K562 (cell line): ENCODE data around the gene ZNF385C. TPM values are rescaled to one million over a fixed set of nuclear protein-coding genes. Genes with fewer than 3 reads are reported as not detected.

ENCODE experiments used
- ATAC-seq: fragments of 200-7000 bp; cut with Tn5 transposase; 3 replicates; pipeline ENCODE4 v1.9.1; 2020; ENCODE audit warnings: moderate library complexity
- BruUV-seq: library from RNA; stranded (reverse); fragments of 400-500 nt; replicated peaks from 2 replicates; lab custom pipeline; 2021; lab: Mats Ljungman, UMichigan
- CTCF ChIA-PET: fragments of 300-600 bp; formaldehyde crosslinking; extraction: SDS; loops from one replicate; lab custom pipeline; 2021; ENCODE audit warnings: low intra/inter-chr PET ratio; lab: Yijun Ruan, JAX
- POLR2A ChIA-PET: fragments of 300-600, 350-650 bp; sonication (Branson Sonifier 250); formaldehyde crosslinking; extraction: SDS; loops from one replicate; lab custom pipeline; 2021; ENCODE audit warnings: antibody characterized with exemption, inconsistent platforms; lab: Yijun Ruan, JAX
- DNase-seq, 4 experiments: peaks; one replicate each; pipeline versions ENCODE4 v3.0.0 to v3.0.0-alpha.2; 2011 to 2018; ENCODE audit warnings: low spot score in 3 of 4, mixed read lengths in 3 of 4; ENCODE audit errors: extremely low read depth in 1 of 4
- FAIRE-seq: peaks from 2 replicates; lab custom pipeline; 2011; peaks lifted over from hg19 to GRCh38; lab: Jason Lieb, UNC
- H2AFZ ChIP-seq: 2 replicates; pipeline ENCODE4 v1.6.0; 2011; ENCODE audit warnings: low read depth, low read length, control low read depth, inconsistent platforms
- H3K27ac ChIP-seq: fragments of 200-600 bp; 3 replicates; pipeline ENCODE4 v1.8.0; 2011; ENCODE audit warnings: low read depth, mild to moderate bottlenecking, control low read depth, inconsistent platforms, low read length, moderate library complexity, mixed read lengths; ENCODE audit errors: extremely low read depth
- H3K27me3 ChIP-seq, 2 experiments: fragments of 300-600 bp in 1 of 2; 2 replicates in 1 of 2; 3 replicates in 1 of 2; pipeline versions ENCODE4 v1.6.0 to v1.8.0; 2011; ENCODE audit warnings: inconsistent platforms in 2 of 2, low read length in 2 of 2, mild to moderate bottlenecking in 1 of 2, mixed read lengths in 1 of 2, moderate library complexity in 1 of 2; ENCODE audit not compliant: control insufficient read depth in 2 of 2, insufficient read depth in 2 of 2
- H3K36me3 ChIP-seq: fragments of 300-600 bp; 3 replicates; pipeline ENCODE4 v1.8.0; 2011; ENCODE audit warnings: mild to moderate bottlenecking, low read length, inconsistent platforms; ENCODE audit not compliant: control insufficient read depth, insufficient read depth
- H3K4me1 ChIP-seq, 2 experiments: fragments of 200-600 bp in 1 of 2; replicated peaks in 1 of 2; 2 replicates in 1 of 2; 3 replicates in 1 of 2; pipeline versions ENCODE4 v1.5.1 to v1.8.0; 2011; ENCODE audit warnings: inconsistent platforms in 2 of 2, low read length in 2 of 2, mild to moderate bottlenecking in 1 of 2, mixed read lengths in 1 of 2, moderate library complexity in 1 of 2; ENCODE audit not compliant: control insufficient read depth in 2 of 2, insufficient read depth in 2 of 2
- H3K4me2 ChIP-seq: 2 replicates; pipeline ENCODE4 v1.6.1; 2011; ENCODE audit warnings: low read length, control low read depth, inconsistent platforms, mixed read lengths; ENCODE audit not compliant: insufficient read depth
- H3K4me3 ChIP-seq: fragments of 200-600 bp; sonication (generic), shearing (Covaris generic); 2 replicates; pipeline ENCODE4 v1.5.1; 2016; ENCODE audit warnings: control low read depth, inconsistent platforms
- H3K79me2 ChIP-seq: fragments of 200-600 bp; 3 replicates; pipeline ENCODE4 v1.8.0; 2011; ENCODE audit warnings: low read length, inconsistent platforms; ENCODE audit not compliant: control insufficient read depth, insufficient read depth
- H3K9ac ChIP-seq, 2 experiments: 2 replicates each; pipeline versions ENCODE4 v1.6.0 to v1.6.1; 2011; ENCODE audit warnings: low read depth in 2 of 2, low read length in 2 of 2, control low read depth in 1 of 2, inconsistent platforms in 1 of 2, mild to moderate bottlenecking in 1 of 2, mixed read lengths in 1 of 2; ENCODE audit not compliant: insufficient read depth in 1 of 2
- H3K9me1 ChIP-seq: one replicate; pipeline ENCODE4 v1.6.0; 2011; ENCODE audit warnings: inconsistent platforms, mild to moderate bottlenecking, low read length, moderate library complexity; ENCODE audit not compliant: control insufficient read depth, insufficient read depth
- H3K9me3 ChIP-seq: replicated peaks from 2 replicates; pipeline ENCODE4 v1.5.1; 2011; ENCODE audit warnings: low read depth, low read length, inconsistent platforms; ENCODE audit not compliant: control insufficient read depth, insufficient read depth
- H4K20me1 ChIP-seq: replicated peaks from 2 replicates; pipeline ENCODE4 v1.6.1; 2011; ENCODE audit warnings: low read length, inconsistent platforms, mixed read lengths; ENCODE audit not compliant: control insufficient read depth, insufficient read depth
- ELK3 ChIP-seq: fragments of 450-650 bp; formaldehyde crosslinking; IDR thresholded peaks from 2 replicates; pipeline ENCODE4 v1.4.0; 2020; ENCODE audit warnings: mild to moderate bottlenecking
- HDAC1 ChIP-seq, 2 experiments: fragments of 450-650 bp; IDR thresholded peaks; 2 replicates each; pipeline ENCODE4 v1.6.1; 2016 to 2017; ENCODE audit warnings: inconsistent platforms in 1 of 2, mild to moderate bottlenecking in 1 of 2, moderate library complexity in 1 of 2
- HNRNPUL1 ChIP-seq: fragments of 200-400 bp; formaldehyde crosslinking; IDR thresholded peaks from 2 replicates; pipeline ENCODE4 v1.6.1; 2017; ENCODE audit warnings: low read length
- ID3 ChIP-seq, 2 experiments: fragments of 250-450 bp in 1 of 2; fragments of 450-650 bp in 1 of 2; sonication (Bioruptor Pico) in 1 of 2; IDR thresholded peaks; 2 replicates each; pipeline versions ENCODE4 v1.6.1 to v1.8.0; 2016 to 2021; ENCODE audit warnings: mild to moderate bottlenecking in 2 of 2, moderate library complexity in 2 of 2, missing compliant biosample characterization in 1 of 2, missing genetic modification characterization in 1 of 2
- MEF2A ChIP-seq: IDR thresholded peaks from 2 replicates; pipeline ENCODE4 v1.6.1; 2011; ENCODE audit warnings: low read depth, mild to moderate bottlenecking, low read length, moderate library complexity; ENCODE audit not compliant: control insufficient read depth
- MXI1 ChIP-seq: IDR thresholded peaks from 2 replicates; pipeline ENCODE4 v1.6.1; 2011; ENCODE audit warnings: low read depth, mild to moderate bottlenecking, improper control_type of control experiment, low read length
- NR0B1 ChIP-seq: fragments of 450-650 bp; IDR thresholded peaks from one replicate; pipeline ENCODE4 v1.6.1; 2018; ENCODE audit warnings: mild to moderate bottlenecking, moderate library complexity; ENCODE audit not compliant: partially characterized antibody
- STAG1 ChIP-seq: sonication (generic); formaldehyde crosslinking; IDR thresholded peaks from 2 replicates; pipeline ENCODE4 v1.5.0; 2020; ENCODE audit warnings: missing genetic modification reagents, borderline replicate concordance
- YY1 ChIP-seq, 3 experiments: IDR thresholded peaks; 2 replicates each; pipeline ENCODE4 v1.6.1; 2011; ENCODE audit warnings: low read length in 2 of 3, mild to moderate bottlenecking in 2 of 3, moderate library complexity in 2 of 3, borderline replicate concordance in 1 of 3, control low read depth in 1 of 3, low read depth in 1 of 3; ENCODE audit not compliant: insufficient read depth in 3 of 3, insufficient replicate concordance in 2 of 3, control insufficient read depth in 1 of 3, insufficient read length in 1 of 3; ENCODE audit errors: extremely low read depth in 1 of 3
- ZNF511 ChIP-seq: sonication (generic); formaldehyde crosslinking; IDR thresholded peaks from 2 replicates; pipeline ENCODE4 v1.8.0; 2022; ENCODE audit warnings: mild to moderate bottlenecking, missing genetic modification reagents
- WGBS: fragments of 100-300 bp; shearing (Covaris generic); methylation state at CpG from one replicate; pipeline ENCODE4 v1.1.6; 2016; ENCODE audit warnings: low coverage, mixed read lengths; ENCODE audit not compliant: insufficient coverage; ENCODE audit errors: missing lambda C conversion rate; 5-methylcytosine and 5-hydroxymethylcytosine counted together
- in situ Hi-C: fragments of 300-500 bp; cut with MboI; formaldehyde crosslinking; loops from 4 replicates; pipeline ENCODE4 v1.15.0; 2018; ENCODE audit warnings: inconsistent platforms, mixed read lengths
- intact Hi-C: fragments of 100-400 bp; cut with micrococcal nuclease; formaldehyde crosslinking; loops from 2 replicates; pipeline ENCODE4 v1.14.2; 2022
- polyA plus RNA-seq, 8 experiments: library from polyadenylated mRNA; depleted of rRNA in 4 of 8; stranded (reverse) in 5 of 8; unstranded in 3 of 8; fragments of >200 nt; fragmentation: Nextera tagmentation in 2 of 8; fragmentation: Illumina TruSeq in 1 of 8; extraction: Ambion mirVana in 2 of 8; extraction: Trizol in 1 of 8; gene quantifications; 2 replicates each; pipeline versions ENCODE4 v1.2.1 to v1.2.3, GENCODE V29; 2011 to 2014; ENCODE audit warnings: inconsistent platforms in 1 of 8, missing spikeins in 1 of 8
- total RNA-seq, 7 experiments: library from RNA; depleted of rRNA in 6 of 7; stranded (reverse); fragments of >200 nt in 6 of 7; fragmentation: Illumina TruSeq in 2 of 7; extraction: Trizol in 2 of 7; gene quantifications; 2 replicates each; pipeline versions ENCODE4 v1.2.1 to v1.2.3, GENCODE V29; 2011 to 2021; ENCODE audit warnings: low replicate concordance in 1 of 7

ZNF385C gene
- total and polyA plus RNA-seq, 9 of the 15 experiments (the other 6 are each of a cell fraction or from before 2014, with no cell fraction given): 0.03 to 0.35 (median 0.18) TPM; not detected in 1

GRCh38 chr17:42055496-42055895 is 42.8 kb downstream of the ZNF385C start:
- Histone ChIP-seq H3K9me1 (peaks cover 3% of the 10 kb centered on the region), H3K4me1 (peaks cover 3 to 12% of the 10 kb centered on the region in 2 experiments; a peak in 3 of 5 replicates), H3K36me3 (no peaks in the 10 kb centered on the region), H3K9me3 (no peaks in the 10 kb centered on the region), H3K4me3 (no peak overlapping the region), H3K79me2 (no peaks in the 10 kb centered on the region), H3K27ac (no peak overlapping the region), H3K9ac (no peak overlapping the region), H3K27me3 (peaks cover 10 to 49% of the 10 kb centered on the region in 2 experiments; a peak in 4 of 5 replicates), H3K4me2 (no peak overlapping the region), H2AFZ (no peak overlapping the region), H4K20me1 (no peaks in the 10 kb centered on the region)
- no TSS peak for BruUV-seq
- POLR2A ChIA-PET: interaction anchor here (0.6 to 1.5 kb wide), 5 partner anchors 10 to 37 kb away, joined by 3 to 5 read pairs (median 3); partner anchors contain the start of gene NKIRAS2
- intact Hi-C loops: no loop called here
- WGBS: 2% methylated on average over 6 of the region's 6 CpGs
- DNase-seq (peak in 3 of 4 experiments; percentile 20 to 31 (median 25)), FAIRE-seq (peak; percentile 32), ATAC-seq (no peak)
- in situ Hi-C loops: no loop called here
- CTCF ChIA-PET: no interaction called here
- TF ChIP-seq YY1 (IDR thresholded peaks at IDR 0.05; ENCODE audit: borderline replicate concordance in 1 of 3, control insufficient read depth in 1 of 3, extremely low read depth in 1 of 3, insufficient read depth in 3 of 3, insufficient read length in 1 of 3, insufficient replicate concordance in 2 of 3, low read depth in 1 of 3, low read length in 2 of 3): no peak
- no peak for TF ChIP-seq STAG1 (CRISPR knock-in tag)
- TF ChIP-seq ZNF511 (CRISPR knock-in tag): no peak
- TF ChIP-seq NR0B1: no peak
- no peak for TF ChIP-seq ID3 (CRISPR knock-in tag; IDR thresholded peaks at IDR 0.05)
- TF ChIP-seq ID3 (tag; IDR thresholded peaks at IDR 0.05): no peak
- no peak for TF ChIP-seq HNRNPUL1
- no peak for TF ChIP-seq ELK3 (CRISPR knock-in tag)
- no peak for TF ChIP-seq MEF2A
- TF ChIP-seq HDAC1 (IDR thresholded peaks at IDR 0.05): no peak
- no peak for TF ChIP-seq MXI1
